ENCODE results near the gene CUZD1. TPM values are rescaled to one million over a fixed set of nuclear protein-coding genes. Genes with fewer than 3 reads are reported as not detected.
"Not testable (repeated sequence)": the region's sequence is repeated elsewhere in the genome, so short reads cannot be mapped to it uniquely, and the experiment has no call there.

CUZD1 gene
- total and polyA plus RNA-seq, 7 experiments from 2014 or later, result 0.34 to 5.2 (median 2.9) TPM

DNA sequence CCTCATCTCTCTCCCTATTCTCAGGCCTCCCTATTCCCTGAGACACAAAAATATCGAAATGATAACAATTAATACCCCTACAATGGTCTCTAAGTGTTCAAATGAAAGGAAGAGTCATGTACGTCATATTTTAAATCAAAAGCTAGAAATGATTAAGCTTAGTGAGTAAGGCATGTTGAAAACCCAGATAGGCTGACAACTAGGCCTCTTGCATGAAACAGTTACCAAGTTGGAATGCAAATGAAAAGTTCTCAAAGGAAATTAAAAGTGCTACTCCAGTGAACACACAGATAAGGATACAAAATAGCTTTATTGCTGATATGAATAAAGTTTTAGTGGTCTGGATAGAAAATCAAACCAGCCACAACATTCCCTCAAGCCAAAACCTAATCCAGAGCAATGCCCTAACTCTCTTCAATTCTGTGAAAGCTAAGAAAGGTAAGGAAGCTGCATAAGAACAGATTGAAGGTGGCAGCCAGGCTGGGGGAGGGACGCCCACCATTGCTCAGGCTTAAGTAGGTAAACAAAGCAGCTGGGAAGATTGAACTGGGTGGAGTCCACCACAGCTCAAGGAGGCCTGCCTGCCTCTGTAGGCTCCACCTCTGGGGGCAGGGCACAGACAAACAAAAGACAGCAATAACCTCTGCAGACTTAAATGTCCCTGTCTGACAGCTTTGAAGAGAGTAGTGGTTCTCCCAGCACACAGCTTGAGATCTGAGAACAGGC is 21.3 kb upstream of the CUZD1 start:
- H3K27ac ChIP-seq (ENCODE audit: low read depth, low read length); DNase-seq; H3K4me1 ChIP-seq (ENCODE audit: control insufficient read depth in 2 of 2, insufficient read depth in 2 of 2, low read length in 2 of 2); ATAC-seq; H3K27me3 ChIP-seq (ENCODE audit: control insufficient read depth in 2 of 2, insufficient read depth in 2 of 2, low read length in 2 of 2); H3K27ac Mint-ChIP-seq; intact Hi-C loops (cut with micrococcal nuclease); CTCF ChIA-PET; POLR2A ChIA-PET; H3K27me3 Mint-ChIP-seq; H3K9me3 ChIP-seq (ENCODE audit: control insufficient read depth in 2 of 3, low read length in 3 of 3); H3K36me3 ChIP-seq (ENCODE audit: control insufficient read depth in 2 of 3, insufficient read depth in 3 of 3, low read length in 3 of 3); H3K4me3 ChIP-seq (ENCODE audit: low read length): not testable (repeated sequence)
- H3K4me3 Mint-ChIP-seq, result peak overlapping the region in 1 of 10 donors; percentile 0
- H3K36me3 Mint-ChIP-seq, result peaks cover 4 to 40% (median 16%) of the 10 kb centered on the region in 5 donors
- peaks cover 0 to 18% (median 4%) of the 10 kb centered on the region in 11 donors for H3K9me3 Mint-ChIP-seq
- peaks cover 14 to 68% (median 44%) of the 10 kb centered on the region in 7 donors for H3K4me1 Mint-ChIP-seq

DNA sequence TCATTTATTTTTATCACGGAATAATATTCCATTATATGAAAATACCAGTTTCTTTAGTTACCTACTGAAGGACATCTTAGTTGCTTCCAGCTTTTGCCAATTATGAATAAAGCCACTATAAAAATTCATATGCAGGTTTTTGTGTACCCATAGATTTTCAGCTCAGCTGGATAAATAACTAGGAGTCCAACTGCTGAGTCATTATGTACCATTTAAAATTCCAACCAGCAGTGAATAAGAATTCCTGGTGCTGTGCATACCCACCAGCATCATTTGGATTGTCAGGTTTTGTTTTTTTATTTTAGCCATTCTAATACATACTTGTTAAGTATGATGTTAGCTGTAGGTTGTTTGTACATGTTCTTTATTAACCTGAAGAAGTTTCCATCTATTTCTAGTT is 19.2 kb upstream of the CUZD1 start:
- no peak overlapping the region for H3K4me3 ChIP-seq (ENCODE audit: low read length)
- peaks cover 0 to 9% (median 3%) of the 10 kb centered on the region in 11 donors for H3K9me3 Mint-ChIP-seq
- POLR2A ChIA-PET, result no interaction called here

DNA sequence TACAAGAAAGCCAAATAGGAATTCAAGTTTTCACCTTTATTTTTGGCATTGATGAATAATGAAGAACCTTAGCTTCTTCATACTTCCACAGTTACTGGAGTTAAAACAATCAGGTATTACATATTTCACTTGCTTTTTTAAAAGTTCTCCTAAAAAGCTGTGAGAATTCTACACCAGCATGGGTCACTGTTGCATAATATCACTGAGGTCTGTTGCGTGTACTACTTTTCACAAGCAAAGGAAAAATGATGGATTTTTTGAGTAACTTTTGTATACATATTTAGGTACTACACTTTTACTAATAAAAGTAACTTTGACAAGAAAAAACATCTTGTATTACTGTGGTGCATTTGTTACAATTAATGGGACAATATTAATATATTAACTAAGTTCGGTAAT is 18.5 kb upstream of the CUZD1 start:
- Histone ChIP-seq H3K36me3 (ENCODE audit: control insufficient read depth in 2 of 3, insufficient read depth in 3 of 3, low read length in 3 of 3) (no peaks in the 10 kb centered on the region), H3K4me3 (ENCODE audit: low read length) (no peak overlapping the region), H3K27me3 (ENCODE audit: control insufficient read depth in 2 of 2, insufficient read depth in 2 of 2, low read length in 2 of 2) (no peaks in the 10 kb centered on the region), H3K4me1 (ENCODE audit: control insufficient read depth in 2 of 2, insufficient read depth in 2 of 2, low read length in 2 of 2) (no peaks in the 10 kb centered on the region), H3K27ac (ENCODE audit: low read depth, low read length) (no peak overlapping the region), H3K9me3 (ENCODE audit: control insufficient read depth in 2 of 3, low read length in 3 of 3) (no peaks in the 10 kb centered on the region)
- ChIA-PET CTCF (no interaction called here), POLR2A (no interaction called here)
- Mint-ChIP-seq H3K4me1 (peaks cover 13 to 58% (median 39%) of the 10 kb centered on the region in 7 donors), H3K9me3 (peaks cover 0 to 8% (median 0%) of the 10 kb centered on the region in 11 donors), H3K36me3 (peaks cover 0 to 26% (median 13%) of the 10 kb centered on the region in 5 donors), H3K4me3 (no peak overlapping the region), H3K27ac (no peak overlapping the region), H3K27me3 (no peaks in the 10 kb centered on the region)
- intact Hi-C loops (cut with micrococcal nuclease), result no loop called here
- ATAC-seq (no peak), DNase-seq (no peak)

More for the DNA sequence above, 19.2 kb upstream of the CUZD1 start:
- H3K27ac Mint-ChIP-seq, result no peak overlapping the region
- CTCF ChIA-PET, result no interaction called here
- no peaks in the 10 kb centered on the region for H3K27me3 Mint-ChIP-seq
- H3K4me3 Mint-ChIP-seq, result no peak overlapping the region
- Histone ChIP-seq H3K27me3 (ENCODE audit: control insufficient read depth in 2 of 2, insufficient read depth in 2 of 2, low read length in 2 of 2) (no peaks in the 10 kb centered on the region), H3K27ac (ENCODE audit: low read depth, low read length) (no peak overlapping the region), H3K36me3 (ENCODE audit: control insufficient read depth in 2 of 3, insufficient read depth in 3 of 3, low read length in 3 of 3) (no peaks in the 10 kb centered on the region), H3K4me1 (ENCODE audit: control insufficient read depth in 2 of 2, insufficient read depth in 2 of 2, low read length in 2 of 2) (no peaks in the 10 kb centered on the region), H3K9me3 (ENCODE audit: control insufficient read depth in 2 of 3, low read length in 3 of 3) (no peaks in the 10 kb centered on the region)
- intact Hi-C loops (cut with micrococcal nuclease), result no loop called here
- no peak for DNase-seq
- H3K36me3 Mint-ChIP-seq, result peaks cover 4 to 32% (median 16%) of the 10 kb centered on the region in 5 donors
- ATAC-seq, result no peak
- H3K4me1 Mint-ChIP-seq, result peaks cover 15 to 65% (median 45%) of the 10 kb centered on the region in 7 donors

DNA sequence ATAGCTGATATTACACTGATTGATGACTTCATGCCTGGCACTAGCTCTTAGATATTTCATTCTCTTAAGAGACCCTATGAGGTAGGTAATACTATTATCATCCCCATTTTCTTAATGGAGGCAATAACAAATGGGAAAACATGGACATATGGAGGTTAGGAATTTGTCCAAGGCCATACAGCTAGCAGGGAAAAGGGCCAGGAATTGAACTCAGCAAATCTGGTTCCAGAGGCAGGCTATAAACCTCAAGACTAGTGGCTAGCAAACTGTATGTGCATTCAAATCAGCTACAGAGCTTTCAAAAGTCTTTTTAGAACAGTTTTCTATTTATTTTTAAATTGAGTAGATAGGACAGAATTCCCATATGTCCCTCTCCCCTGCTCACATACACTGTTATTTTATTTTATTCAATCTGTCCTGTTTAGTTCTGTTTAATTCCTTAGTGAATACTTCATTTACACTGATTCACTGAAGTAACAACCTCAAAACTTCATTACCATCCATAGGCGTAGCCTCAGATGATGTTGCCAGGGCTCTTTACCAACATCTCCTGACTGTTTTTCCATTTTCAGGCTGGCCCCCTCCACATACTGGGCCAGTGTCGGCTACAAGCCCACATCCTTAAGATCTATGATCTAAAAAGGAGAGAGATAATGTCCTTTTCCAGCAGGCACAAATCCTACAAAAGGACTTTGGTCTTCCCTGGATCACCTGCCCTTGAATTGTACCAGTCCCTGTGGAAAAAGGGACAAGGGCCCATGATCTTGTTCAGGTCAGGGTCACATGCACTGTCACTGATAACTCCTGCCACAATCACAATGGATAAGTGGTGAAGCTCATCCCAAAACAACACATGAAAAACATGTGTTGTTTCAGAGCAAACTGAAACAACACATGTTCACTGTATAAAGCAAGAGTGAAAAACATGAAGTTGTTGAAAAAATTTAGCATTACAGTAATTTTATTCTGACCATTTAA is 17.8 kb upstream of the CUZD1 start:
- ATAC-seq (no peak), DNase-seq (no peak)
- peaks cover 13 to 58% (median 37%) of the 10 kb centered on the region in 7 donors for H3K4me1 Mint-ChIP-seq
- H3K4me3 Mint-ChIP-seq, result no peak overlapping the region
- no peaks in the 10 kb centered on the region for H3K27me3 Mint-ChIP-seq
- H3K4me1 ChIP-seq (ENCODE audit: control insufficient read depth in 2 of 2, insufficient read depth in 2 of 2, low read length in 2 of 2), result no peaks in the 10 kb centered on the region
- no peaks in the 10 kb centered on the region for H3K9me3 ChIP-seq (ENCODE audit: control insufficient read depth in 2 of 3, low read length in 3 of 3)
- peaks cover 4 to 26% (median 18%) of the 10 kb centered on the region in 5 donors for H3K36me3 Mint-ChIP-seq
- POLR2A ChIA-PET, result no interaction called here
- no peaks in the 10 kb centered on the region for H3K27me3 ChIP-seq (ENCODE audit: control insufficient read depth in 2 of 2, insufficient read depth in 2 of 2, low read length in 2 of 2)
- CTCF ChIA-PET, result interaction anchor here (1.0 kb wide), 1 partner anchor 10 kb away, joined by 3 read pairs; no protein-coding TSS in a partner anchor
- H3K36me3 ChIP-seq (ENCODE audit: control insufficient read depth in 2 of 3, insufficient read depth in 3 of 3, low read length in 3 of 3), result no peaks in the 10 kb centered on the region
- no peak overlapping the region for H3K4me3 ChIP-seq (ENCODE audit: low read length)
- H3K9me3 Mint-ChIP-seq, result peaks cover 0 to 4% (median 0%) of the 10 kb centered on the region in 11 donors
- H3K27ac ChIP-seq (ENCODE audit: low read depth, low read length), result no peak overlapping the region
- H3K27ac Mint-ChIP-seq, result no peak overlapping the region
- intact Hi-C loops (cut with micrococcal nuclease), result no loop called here

DNA sequence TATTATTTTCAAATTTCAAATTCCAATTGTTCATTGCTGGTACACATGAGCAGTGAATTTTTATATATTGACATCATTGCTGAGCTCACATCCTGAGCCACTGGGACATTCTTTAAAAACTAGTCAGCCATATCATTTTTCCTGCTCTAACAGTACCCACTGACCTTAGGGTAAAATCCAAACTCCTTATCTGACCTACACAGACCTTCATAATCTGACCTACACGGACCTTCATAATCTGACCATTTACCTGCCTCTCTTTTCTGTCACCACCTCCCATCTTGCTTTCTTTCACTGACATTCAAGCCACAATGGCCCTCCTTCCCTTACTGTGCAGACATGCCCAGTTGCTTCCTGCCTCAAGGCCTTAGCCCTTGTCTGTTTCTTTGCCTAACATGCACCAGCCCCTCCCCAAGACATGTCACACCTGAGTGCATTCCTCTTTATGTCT is 16.1 kb upstream of the CUZD1 start:
- intact Hi-C loops (cut with micrococcal nuclease), result no loop called here
- ATAC-seq (no peak), DNase-seq (no peak)
- peaks cover 8 to 42% (median 26%) of the 10 kb centered on the region in 7 donors for H3K4me1 Mint-ChIP-seq
- H3K4me3 Mint-ChIP-seq, result no peak overlapping the region
- H3K4me3 ChIP-seq (ENCODE audit: low read length), result no peak overlapping the region
- H3K36me3 ChIP-seq (ENCODE audit: control insufficient read depth in 2 of 3, insufficient read depth in 3 of 3, low read length in 3 of 3), result no peaks in the 10 kb centered on the region
- ChIA-PET POLR2A (no interaction called here), CTCF (no interaction called here)
- H3K36me3 Mint-ChIP-seq, result peaks cover 4 to 25% (median 17%) of the 10 kb centered on the region in 5 donors
- no peak overlapping the region for H3K27ac Mint-ChIP-seq
- no peaks in the 10 kb centered on the region for H3K27me3 Mint-ChIP-seq
- H3K27ac ChIP-seq (ENCODE audit: low read depth, low read length), result no peak overlapping the region
- no peaks in the 10 kb centered on the region for H3K27me3 ChIP-seq (ENCODE audit: control insufficient read depth in 2 of 2, insufficient read depth in 2 of 2, low read length in 2 of 2)
- no peaks in the 10 kb centered on the region for H3K4me1 ChIP-seq (ENCODE audit: control insufficient read depth in 2 of 2, insufficient read depth in 2 of 2, low read length in 2 of 2)
- H3K9me3 Mint-ChIP-seq, result peaks cover 0 to 2% (median 0%) of the 10 kb centered on the region in 11 donors
- H3K9me3 ChIP-seq (ENCODE audit: control insufficient read depth in 2 of 3, low read length in 3 of 3), result no peaks in the 10 kb centered on the region

DNA sequence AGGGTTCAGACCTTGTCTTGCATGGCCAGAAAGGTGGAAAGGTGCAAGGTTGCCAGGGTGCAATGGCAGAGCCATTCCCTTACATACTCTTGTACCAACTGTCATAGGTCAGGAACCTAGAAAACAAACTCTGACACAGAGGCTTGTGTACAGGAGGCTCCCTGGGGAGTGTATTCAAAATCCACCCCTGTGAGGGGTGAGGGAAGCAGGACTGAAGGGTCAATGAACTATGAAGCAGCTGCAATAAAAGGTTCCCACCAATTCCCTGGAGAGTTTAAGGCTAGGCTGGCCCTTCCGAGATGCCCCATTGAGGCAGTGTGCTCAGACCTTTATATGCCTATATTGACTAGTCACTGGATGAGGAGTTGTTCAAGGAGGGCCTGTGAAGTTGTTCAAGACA is 13.9 kb upstream of the CUZD1 start:
- intact Hi-C loops (cut with micrococcal nuclease), result no loop called here
- Mint-ChIP-seq H3K27ac (no peak overlapping the region), H3K9me3 (no peaks in the 10 kb centered on the region), H3K4me3 (no peak overlapping the region), H3K4me1 (peaks cover 6 to 34% (median 19%) of the 10 kb centered on the region in 7 donors), H3K36me3 (peaks cover 17 to 40% (median 27%) of the 10 kb centered on the region in 5 donors), H3K27me3 (no peaks in the 10 kb centered on the region)
- no peak for DNase-seq
- H3K4me3 ChIP-seq (ENCODE audit: low read length), result no peak overlapping the region
- no peaks in the 10 kb centered on the region for H3K27me3 ChIP-seq (ENCODE audit: control insufficient read depth in 2 of 2, insufficient read depth in 2 of 2, low read length in 2 of 2)
- no peaks in the 10 kb centered on the region for H3K4me1 ChIP-seq (ENCODE audit: control insufficient read depth in 2 of 2, insufficient read depth in 2 of 2, low read length in 2 of 2)
- peaks cover 0 to 13% (median 3%) of the 10 kb centered on the region in 3 experiments for H3K36me3 ChIP-seq (ENCODE audit: control insufficient read depth in 2 of 3, insufficient read depth in 3 of 3, low read length in 3 of 3)
- CTCF ChIA-PET, result no interaction called here
- POLR2A ChIA-PET, result no interaction called here
- no peaks in the 10 kb centered on the region for H3K9me3 ChIP-seq (ENCODE audit: control insufficient read depth in 2 of 3, low read length in 3 of 3)
- no peak overlapping the region for H3K27ac ChIP-seq (ENCODE audit: low read depth, low read length)
- ATAC-seq, result no peak

Measured in naive thymus-derived CD4-positive, alpha-beta T cell (primary cell).